CD4-positive, CD25-positive, alpha-beta regulatory T cell (primary cell): ENCODE data around the gene AFF1. TPM values are rescaled to one million over a fixed set of nuclear protein-coding genes. Genes with fewer than 3 reads are reported as not detected.

Experiments used
- ATAC-seq, 2 donors: fragments of 150-1000 bp; cut with Tn5 transposase; one replicate each; pipeline ENCODE4 v1.10.0; 2021; ENCODE audit warnings: low read depth in 2 of 2, moderate number of reproducible peaks in 2 of 2, moderate library complexity in 1 of 2
- DNase-seq, 3 donors: peaks; one replicate each; pipeline versions ENCODE4 v3.0.0 to v3.0.0-alpha.2; 2012 to 2022; ENCODE audit warnings: mixed read lengths in 1 of 3
- H3K27ac ChIP-seq: one replicate; pipeline ENCODE4 v1.7.0; 2013; ENCODE audit warnings: mild to moderate bottlenecking, low read length; ENCODE audit not compliant: insufficient read depth, poor library complexity, severe bottlenecking
- H3K27me3 ChIP-seq: one replicate; pipeline ENCODE4 v1.7.0; 2013; ENCODE audit warnings: low read length; ENCODE audit not compliant: control insufficient read depth, insufficient read depth
- H3K36me3 ChIP-seq: one replicate; pipeline ENCODE4 v1.7.0; 2013; ENCODE audit warnings: mild to moderate bottlenecking, low read length, moderate library complexity; ENCODE audit not compliant: control insufficient read depth, insufficient read depth
- H3K4me1 ChIP-seq: 2 replicates; pipeline ENCODE4 v1.7.0; 2013; ENCODE audit warnings: mild to moderate bottlenecking, low read length; ENCODE audit not compliant: insufficient read depth, control insufficient read depth, poor library complexity, severe bottlenecking
- H3K4me3 ChIP-seq: one replicate; pipeline ENCODE4 v1.7.0; 2013; ENCODE audit warnings: low read depth, mild to moderate bottlenecking, low read length, moderate library complexity
- H3K9me3 ChIP-seq, 2 experiments: 1 replicate in 1 of 2; 2 replicates in 1 of 2; pipeline ENCODE4 v1.7.0; 2013; ENCODE audit warnings: low read length in 2 of 2, mild to moderate bottlenecking in 1 of 2, moderate library complexity in 1 of 2; ENCODE audit not compliant: control insufficient read depth in 2 of 2
- H3K27ac Mint-ChIP-seq, 3 donors: one replicate each; pipeline ENCODE4 v1.8.0; 2020 to 2022; ENCODE audit warnings: mild to moderate bottlenecking in 3 of 3, mixed read lengths in 3 of 3, moderate library complexity in 2 of 3
- H3K27me3 Mint-ChIP-seq: one replicate; pipeline ENCODE4 v1.8.0; 2022; ENCODE audit warnings: mild to moderate bottlenecking, mixed read lengths
- H3K36me3 Mint-ChIP-seq: one replicate; pipeline ENCODE4 v1.8.0; 2020; ENCODE audit warnings: mixed read lengths
- H3K4me1 Mint-ChIP-seq, 4 donors: one replicate each; pipeline ENCODE4 v1.8.0; 2020 to 2022; ENCODE audit warnings: mixed read lengths in 4 of 4, mild to moderate bottlenecking in 1 of 4
- H3K4me3 Mint-ChIP-seq, 4 donors: one replicate each; pipeline ENCODE4 v1.8.0; 2020 to 2022; ENCODE audit warnings: mild to moderate bottlenecking in 4 of 4, mixed read lengths in 4 of 4, moderate library complexity in 3 of 4
- H3K9me3 Mint-ChIP-seq, 7 donors: one replicate each; pipeline ENCODE4 v1.8.0; 2020 to 2022; ENCODE audit warnings: mixed read lengths in 7 of 7, mild to moderate bottlenecking in 3 of 7, moderate library complexity in 2 of 7
- polyA plus RNA-seq, 4 donors: library from polyadenylated mRNA; unstranded; fragments of 300-500 nt; fragmentation: Illumina TruSeq; gene quantifications; one replicate each; pipeline ENCODE4 v1.2.3, GENCODE V29; 2021
- total RNA-seq: library from RNA; stranded (reverse); gene quantifications from one replicate; pipeline ENCODE4 v1.2.3, GENCODE V29; 2022

The AFF1 gene
- total and polyA plus RNA-seq, 5 donors from 2014 or later: 18.1 to 122 (median 37.4) TPM

- no peaks in the 10 kb centered on the region for H3K27me3 Mint-ChIP-seq
- DNase-seq: no peak
- ATAC-seq: no peak
- no peak overlapping the region for H3K27ac Mint-ChIP-seq
- peaks cover 13% of the 10 kb centered on the region for H3K36me3 Mint-ChIP-seq
- no peaks in the 10 kb centered on the region for H3K4me1 ChIP-seq
- no peak overlapping the region for H3K4me3 ChIP-seq
- no peaks in the 10 kb centered on the region for H3K9me3 Mint-ChIP-seq
- peaks cover 4% of the 10 kb centered on the region for H3K36me3 ChIP-seq
- H3K27ac ChIP-seq: no peak overlapping the region
- no peaks in the 10 kb centered on the region for H3K27me3 ChIP-seq
- no peak overlapping the region for H3K4me3 Mint-ChIP-seq
- H3K4me1 Mint-ChIP-seq: peaks cover 0 to 10% (median 2%) of the 10 kb centered on the region in 4 donors
- H3K9me3 ChIP-seq: no peaks in the 10 kb centered on the region
Measured at GRCh38 chr4:87180767-87181166, 246.0 kb downstream of the AFF1 start.

- H3K36me3 Mint-ChIP-seq: peaks cover 9% of the 10 kb centered on the region
- DNase-seq: no peak
- H3K27ac Mint-ChIP-seq: no peak overlapping the region
- H3K27me3 ChIP-seq: no peaks in the 10 kb centered on the region
- H3K27me3 Mint-ChIP-seq: no peaks in the 10 kb centered on the region
- H3K4me1 ChIP-seq: no peaks in the 10 kb centered on the region
- no peak overlapping the region for H3K4me3 Mint-ChIP-seq
- no peak overlapping the region for H3K27ac ChIP-seq
- H3K4me3 ChIP-seq: no peak overlapping the region
- H3K9me3 ChIP-seq: no peaks in the 10 kb centered on the region
- H3K9me3 Mint-ChIP-seq: no peaks in the 10 kb centered on the region
- peaks cover 0 to 11% (median 5%) of the 10 kb centered on the region in 4 donors for H3K4me1 Mint-ChIP-seq
- no peak for ATAC-seq
- H3K36me3 ChIP-seq: no peaks in the 10 kb centered on the region
Measured at GRCh38 chr4:87185146-87185870, 250.5 kb downstream of the AFF1 start.

- DNase-seq: no peak
- Mint-ChIP-seq H3K4me1 (peaks cover 0 to 11% (median 3%) of the 10 kb centered on the region in 4 donors), H3K27ac (no peak overlapping the region), H3K4me3 (no peak overlapping the region), H3K36me3 (peaks cover 9% of the 10 kb centered on the region), H3K9me3 (no peaks in the 10 kb centered on the region), H3K27me3 (no peaks in the 10 kb centered on the region)
- Histone ChIP-seq H3K4me1 (no peaks in the 10 kb centered on the region), H3K9me3 (no peaks in the 10 kb centered on the region), H3K36me3 (no peaks in the 10 kb centered on the region), H3K4me3 (no peak overlapping the region), H3K27me3 (no peaks in the 10 kb centered on the region), H3K27ac (no peak overlapping the region)
- no peak for ATAC-seq
Measured at GRCh38 chr4:87188048-87188447, 253.2 kb downstream of the AFF1 start.

GRCh38 chr4:87188932-87189331 lies 254.1 kb downstream of the AFF1 start:
- H3K27ac Mint-ChIP-seq: no peak overlapping the region
- no peaks in the 10 kb centered on the region for H3K36me3 ChIP-seq
- no peaks in the 10 kb centered on the region for H3K27me3 Mint-ChIP-seq
- H3K27ac ChIP-seq: no peak overlapping the region
- H3K4me3 Mint-ChIP-seq: no peak overlapping the region
- no peaks in the 10 kb centered on the region for H3K9me3 ChIP-seq
- H3K9me3 Mint-ChIP-seq: no peaks in the 10 kb centered on the region
- peaks cover 9% of the 10 kb centered on the region for H3K36me3 Mint-ChIP-seq
- no peak overlapping the region for H3K4me3 ChIP-seq
- peaks cover 0 to 10% (median 4%) of the 10 kb centered on the region in 4 donors for H3K4me1 Mint-ChIP-seq
- no peak for ATAC-seq
- DNase-seq: no peak
- H3K4me1 ChIP-seq: no peaks in the 10 kb centered on the region
- H3K27me3 ChIP-seq: no peaks in the 10 kb centered on the region

Other genes starting within 250 kb of the AFF1 start
- gene SLC10A6, start 85.6 kb upstream of the AFF1 start, total RNA-seq: not detected
- gene SLC10A6, start 85.6 kb upstream of the AFF1 start, polyA plus RNA-seq: not detected
- gene C4orf36, start 42.6 kb upstream of the AFF1 start, total RNA-seq: not detected
- gene C4orf36, start 42.6 kb upstream of the AFF1 start, polyA plus RNA-seq: not detected